H9 (cell line): ENCODE data around the gene GPC6. TPM values are rescaled to one million over a fixed set of nuclear protein-coding genes. Genes with fewer than 3 reads are reported as not detected.

Experiments used
- DNase-seq: peaks from one replicate; pipeline ENCODE4 v3.0.0-alpha.2; 2017
- H2AFZ ChIP-seq: one replicate; pipeline ENCODE4 v1.6.1; 2013; ENCODE audit warnings: mild to moderate bottlenecking, low read length, control low read depth, moderate library complexity
- H2AK5ac ChIP-seq: 2 replicates; pipeline ENCODE4 v1.6.1; 2013; ENCODE audit warnings: low read length, control low read depth, mixed read lengths; ENCODE audit not compliant: insufficient read length
- H2BK120ac ChIP-seq: one replicate; pipeline ENCODE4 v1.6.1; 2013; ENCODE audit warnings: low read depth, mild to moderate bottlenecking, low read length, control low read depth, inconsistent platforms; ENCODE audit not compliant: poor library complexity, severe bottlenecking
- H2BK12ac ChIP-seq: 2 replicates; pipeline ENCODE4 v1.6.1; 2013; ENCODE audit warnings: low read length, control low read depth, mixed read lengths, low read depth; ENCODE audit not compliant: insufficient read length
- H2BK15ac ChIP-seq: 2 replicates; pipeline ENCODE4 v1.6.1; 2013; ENCODE audit warnings: low read depth, low read length, control low read depth
- H2BK20ac ChIP-seq: one replicate; pipeline ENCODE4 v1.6.1; 2013; ENCODE audit warnings: low read depth, mild to moderate bottlenecking, low read length, control low read depth, inconsistent platforms; ENCODE audit not compliant: poor library complexity, severe bottlenecking
- H2BK5ac ChIP-seq: 2 replicates; pipeline ENCODE4 v1.6.1; 2013; ENCODE audit warnings: low read length, control low read depth, mixed read lengths; ENCODE audit not compliant: insufficient read length
- H3K14ac ChIP-seq: 2 replicates; pipeline ENCODE4 v1.6.1; 2013; ENCODE audit warnings: low read length, control low read depth; ENCODE audit not compliant: insufficient read depth
- H3K18ac ChIP-seq: 2 replicates; pipeline ENCODE4 v1.6.1; 2013; ENCODE audit warnings: low read depth, mild to moderate bottlenecking, mixed read lengths, low read length, control low read depth; ENCODE audit not compliant: insufficient read length
- H3K23ac ChIP-seq: 2 replicates; pipeline ENCODE4 v1.6.1; 2013; ENCODE audit warnings: low read length, control low read depth, mixed read lengths, low read depth; ENCODE audit not compliant: insufficient read length
- H3K23me2 ChIP-seq: 2 replicates; pipeline ENCODE4 v1.6.1; 2013; ENCODE audit warnings: low read depth, mild to moderate bottlenecking, mixed read lengths, low read length, control low read depth; ENCODE audit not compliant: insufficient read length, poor library complexity, severe bottlenecking
- H3K27ac ChIP-seq: 2 replicates; pipeline ENCODE4 v1.5.1; 2013; ENCODE audit warnings: low read length, control low read depth, mixed read lengths, low read depth; ENCODE audit not compliant: insufficient read length
- H3K27me3 ChIP-seq: 2 replicates; pipeline ENCODE4 v1.6.1; 2013; ENCODE audit warnings: low read length, control low read depth, inconsistent platforms; ENCODE audit not compliant: insufficient read depth
- H3K4ac ChIP-seq: 2 replicates; pipeline ENCODE4 v1.6.1; 2013; ENCODE audit warnings: low read depth, mild to moderate bottlenecking, control low read depth, inconsistent platforms, low read length, moderate library complexity
- H3K4me1 ChIP-seq: 2 replicates; pipeline ENCODE4 v1.6.1; 2013; ENCODE audit warnings: low read length, control low read depth, inconsistent platforms; ENCODE audit not compliant: insufficient read depth
- H3K4me2 ChIP-seq: 2 replicates; pipeline ENCODE4 v1.6.1; 2013; ENCODE audit warnings: low read length, control low read depth, mixed read lengths; ENCODE audit not compliant: insufficient read length, insufficient read depth
- H3K56ac ChIP-seq: 2 replicates; pipeline ENCODE4 v1.6.1; 2013; ENCODE audit warnings: low read depth, mild to moderate bottlenecking, mixed read lengths, low read length, control low read depth; ENCODE audit not compliant: insufficient read length
- H3K79me1 ChIP-seq: 2 replicates; pipeline ENCODE4 v1.6.1; 2013; ENCODE audit warnings: low read depth, mild to moderate bottlenecking, moderate library complexity, low read length, control low read depth, inconsistent platforms; ENCODE audit not compliant: insufficient read depth, poor library complexity, severe bottlenecking
- H3K79me2 ChIP-seq: 2 replicates; pipeline ENCODE4 v1.6.1; 2013; ENCODE audit warnings: low read length, control low read depth, inconsistent platforms; ENCODE audit not compliant: insufficient read depth
- H3K9ac ChIP-seq: 2 replicates; pipeline ENCODE4 v1.6.1; 2013; ENCODE audit warnings: low read length, control low read depth, mixed read lengths; ENCODE audit not compliant: insufficient read length; ENCODE audit errors: extremely low read depth
- H3K9me3 ChIP-seq: one replicate; pipeline ENCODE4 v1.6.1; 2013; ENCODE audit warnings: low read depth, low read length, inconsistent platforms; ENCODE audit not compliant: control insufficient read depth
- H3T11ph ChIP-seq: one replicate; pipeline ENCODE4 v1.6.1; 2013; ENCODE audit warnings: mild to moderate bottlenecking, low read length, control low read depth, inconsistent platforms
- H4K20me1 ChIP-seq: one replicate; pipeline ENCODE4 v1.6.1; 2013; ENCODE audit not compliant: control insufficient read depth, insufficient read length, insufficient read depth
- H4K5ac ChIP-seq: 2 replicates; pipeline ENCODE4 v1.6.1; 2013; ENCODE audit warnings: low read depth, mild to moderate bottlenecking, mixed read lengths, low read length, control low read depth; ENCODE audit not compliant: insufficient read length
- H4K8ac ChIP-seq: replicated peaks from 2 replicates; pipeline ENCODE4 v1.6.1; 2013; ENCODE audit warnings: low read length, control low read depth, mixed read lengths, low read depth; ENCODE audit not compliant: insufficient read length
- H4K91ac ChIP-seq: 2 replicates; pipeline ENCODE4 v1.6.1; 2013; ENCODE audit warnings: low read depth, mild to moderate bottlenecking, moderate library complexity, mixed read lengths, low read length, control low read depth; ENCODE audit not compliant: insufficient read length
- H3K27ac Mint-ChIP-seq, 3 experiments: 2 replicates in 2 of 3; 3 replicates in 1 of 3; pipeline ENCODE4 v1.8.0; 2020 to 2021; ENCODE audit warnings: mixed read lengths in 3 of 3, mild to moderate bottlenecking in 1 of 3, moderate library complexity in 1 of 3
- H3K27me3 Mint-ChIP-seq: 2 replicates; pipeline ENCODE4 v1.8.0; 2021; ENCODE audit warnings: low read depth, mild to moderate bottlenecking, moderate library complexity, mixed read lengths
- H3K36me3 Mint-ChIP-seq, 3 experiments: 2 replicates in 2 of 3; 3 replicates in 1 of 3; pipeline ENCODE4 v1.8.0; 2020 to 2021; ENCODE audit warnings: low read depth in 3 of 3, mixed read lengths in 3 of 3; ENCODE audit not compliant: insufficient read depth in 1 of 3
- H3K4me1 Mint-ChIP-seq, 2 experiments: 2 replicates each; pipeline ENCODE4 v1.8.0; 2020; ENCODE audit warnings: mixed read lengths in 2 of 2
- H3K4me3 Mint-ChIP-seq, 2 experiments: 2 replicates in 1 of 2; 3 replicates in 1 of 2; pipeline ENCODE4 v1.8.0; 2020 to 2021; ENCODE audit warnings: mild to moderate bottlenecking in 2 of 2, mixed read lengths in 2 of 2, moderate library complexity in 1 of 2
- H3K9me3 Mint-ChIP-seq, 2 experiments: 2 replicates in 1 of 2; 3 replicates in 1 of 2; pipeline ENCODE4 v1.8.0; 2020; ENCODE audit warnings: mild to moderate bottlenecking in 2 of 2, mixed read lengths in 2 of 2, moderate library complexity in 1 of 2
- CTCF ChIP-seq: fragments of 200-600 bp; sonication (generic); conservative IDR thresholded peaks from 3 replicates; pipeline ENCODE4 v1.8.0; 2021; ENCODE audit warnings: antibody characterized with exemption, mild to moderate bottlenecking
- total RNA-seq: library from RNA; stranded (reverse); gene quantifications from 2 replicates; pipeline ENCODE4 v1.2.1, GENCODE V29; 2021

The GPC6 gene
- total RNA-seq, 1 experiment from 2014 or later: 15.6 TPM

DNA sequence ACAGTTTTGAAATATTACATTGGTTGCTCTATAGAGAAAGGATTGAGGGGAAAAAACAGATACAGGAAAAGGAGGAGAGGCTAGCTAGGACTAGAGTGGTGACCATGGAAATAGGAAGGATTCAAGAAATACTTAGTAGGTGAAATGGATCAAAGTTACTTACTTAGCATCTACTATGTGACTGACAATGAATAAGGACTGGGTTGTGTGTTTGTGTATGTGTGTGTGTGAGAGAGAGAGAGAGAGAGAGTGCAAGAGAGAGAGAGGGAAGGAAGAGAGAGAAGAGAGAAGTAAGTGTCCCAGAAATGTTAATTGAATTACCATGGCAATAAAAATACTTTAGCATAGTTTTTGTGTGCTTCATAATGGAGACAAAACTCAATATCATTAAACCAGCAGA, 7.9 kb downstream of the GPC6 start:
- Histone ChIP-seq H3K23me2 (no peaks in the 10 kb centered on the region), H3K79me1 (no peaks in the 10 kb centered on the region), H2BK12ac (no peak overlapping the region), H3K14ac (no peak overlapping the region), H2BK120ac (no peak overlapping the region), H3K18ac (no peak overlapping the region), H2BK15ac (no peak overlapping the region), H4K5ac (no peak overlapping the region), H4K91ac (no peak overlapping the region), H3T11ph (no peak overlapping the region), H3K4ac (no peak overlapping the region), H3K23ac (no peak overlapping the region), H3K56ac (no peak overlapping the region), H4K20me1 (no peaks in the 10 kb centered on the region), H3K9ac (no peak overlapping the region), H2AFZ (no peak overlapping the region), H4K8ac (no peak overlapping the region), H2BK5ac (no peak overlapping the region), H3K9me3 (no peaks in the 10 kb centered on the region), H2BK20ac (no peak overlapping the region), H3K4me1 (peaks cover 3% of the 10 kb centered on the region; the same call in 1 of the 2 replicates), H3K79me2 (peaks cover 9% of the 10 kb centered on the region; the same call in 1 of the 2 replicates), H2AK5ac (no peak overlapping the region), H3K4me2 (no peak overlapping the region), H3K27me3 (no peaks in the 10 kb centered on the region), H3K27ac (no peak overlapping the region)
- DNase-seq: no peak
- Mint-ChIP-seq H3K4me1 (peaks cover 48 to 54% of the 10 kb centered on the region in 2 experiments), H3K27me3 (peaks cover 2% of the 10 kb centered on the region; the same call in 1 of the 2 replicates), H3K9me3 (peaks cover 11 to 21% of the 10 kb centered on the region in 2 experiments; a peak in 4 of 5 replicates), H3K36me3 (peaks cover 21 to 28% (median 24%) of the 10 kb centered on the region in 3 experiments), H3K27ac (no peak overlapping the region), H3K4me3 (peak overlapping the region in 1 of 2 experiments; percentile 1; a peak in 1 of 5 replicates)
- TF ChIP-seq CTCF: no peak
